Pancreas (tissue), 10 donors: ENCODE data around the gene CCDC187. TPM values are rescaled to one million over a fixed set of nuclear protein-coding genes. Genes with fewer than 3 reads are reported as not detected.

Source experiments
- ATAC-seq, 4 donors: fragments of 200-7000 bp; cut with Tn5 transposase; one replicate each; pipeline versions ENCODE4 v1.8.0 to v1.9.1; 2020; ENCODE audit warnings: mild to moderate bottlenecking in 4 of 4, moderate library complexity in 4 of 4
- DNase-seq, 6 donors: peaks; one replicate each; pipeline ENCODE4 v3.0.0-alpha.2; 2020
- FAIRE-seq: peaks from 2 replicates; lab custom pipeline; 2012; peaks lifted over from hg19 to GRCh38; lab: Jason Lieb, UNC
- H3K27ac ChIP-seq, 4 donors: fragments of 200-600 bp; sonication (generic); 1 replicate in 3 of 4; 2 replicates in 1 of 4; pipeline versions ENCODE4 v1.5.0 to v1.8.0; 2020
- H3K27me3 ChIP-seq, 4 donors: fragments of 200-600 bp; one replicate each; pipeline ENCODE4 v1.8.0; 2021
- H3K36me3 ChIP-seq, 3 donors: fragments of 200-600 bp; sonication (generic) in 1 of 3; one replicate each; pipeline versions ENCODE4 v1.5.0 to v1.8.0; 2020 to 2021
- H3K4me1 ChIP-seq, 3 donors: fragments of 200-600 bp; one replicate each; pipeline ENCODE4 v1.8.0; 2021
- H3K4me3 ChIP-seq, 4 donors: fragments of 200-600 bp; sonication (generic) in 2 of 4; one replicate each; pipeline versions ENCODE4 v1.5.0 to v1.8.0; 2020 to 2021
- H3K9me3 ChIP-seq, 4 donors: fragments of 200-600 bp; one replicate each; pipeline ENCODE4 v1.8.0; 2021
- WGBS, 2 donors: extraction: QIAGEN DNeasy Blood & Tissue Kit; methylation state at CpG; one replicate each; pipeline ENCODE4 v1.1.7; 2013; 5-methylcytosine and 5-hydroxymethylcytosine counted together
- intact Hi-C, 3 donors: fragments of 100-400 bp; cut with DNase I; formaldehyde crosslinking; loops; one replicate each; pipeline versions ENCODE4 v1.11.1 to v1.14.2; 2022
- polyA plus RNA-seq, 2 donors: library from polyadenylated mRNA; stranded (reverse); fragments of 200-250 nt; gene quantifications; one replicate each; pipeline ENCODE4 v1.2.3, GENCODE V29; 2013
- total RNA-seq, 6 donors: library from RNA; stranded (reverse); fragmentation: NEBNext Ultra II Directional in 4 of 6; extraction: Animal tissue kit (Norgen Biotek cat#: 25700) in 4 of 6; gene quantifications; one replicate each; pipeline versions ENCODE4 v1.2.1 to v1.2.4, GENCODE V29; 2021 to 2023
- TF ChIP-seq, protein P1 (sequence below), 4 donors: fragments of 200-600 bp; sonication (generic) in 3 of 4; IDR thresholded peaks; one replicate each; pipeline versions ENCODE4 v1.5.0 to v1.8.0; 2021; ENCODE audit warnings: antibody characterized with exemption in 4 of 4
- donor health status: healthy with polysubstance abuse.
- donor health status: DM: no; HTN: no; CAD: no; lungs with moderate emphysema.
- donor health status: DM: no; HTN: no; CAD: no.
- donor health status: control.
- donor health status: control.
- donor health status: Bipolar disorder and iron deficiency.
- donor health status: DM: yes; HTN: yes; CAD: no.
- donor health status: DM: no; HTN: no; CAD: no.
- donor health status: DM: no; HTN: no; CAD: no.
- donor health status: DM: yes; HTN: yes; CAD: no.

The CCDC187 gene
- total and polyA plus RNA-seq, 8 donors, result 0.14 to 2.6 (median 0.43) TPM

DNA sequence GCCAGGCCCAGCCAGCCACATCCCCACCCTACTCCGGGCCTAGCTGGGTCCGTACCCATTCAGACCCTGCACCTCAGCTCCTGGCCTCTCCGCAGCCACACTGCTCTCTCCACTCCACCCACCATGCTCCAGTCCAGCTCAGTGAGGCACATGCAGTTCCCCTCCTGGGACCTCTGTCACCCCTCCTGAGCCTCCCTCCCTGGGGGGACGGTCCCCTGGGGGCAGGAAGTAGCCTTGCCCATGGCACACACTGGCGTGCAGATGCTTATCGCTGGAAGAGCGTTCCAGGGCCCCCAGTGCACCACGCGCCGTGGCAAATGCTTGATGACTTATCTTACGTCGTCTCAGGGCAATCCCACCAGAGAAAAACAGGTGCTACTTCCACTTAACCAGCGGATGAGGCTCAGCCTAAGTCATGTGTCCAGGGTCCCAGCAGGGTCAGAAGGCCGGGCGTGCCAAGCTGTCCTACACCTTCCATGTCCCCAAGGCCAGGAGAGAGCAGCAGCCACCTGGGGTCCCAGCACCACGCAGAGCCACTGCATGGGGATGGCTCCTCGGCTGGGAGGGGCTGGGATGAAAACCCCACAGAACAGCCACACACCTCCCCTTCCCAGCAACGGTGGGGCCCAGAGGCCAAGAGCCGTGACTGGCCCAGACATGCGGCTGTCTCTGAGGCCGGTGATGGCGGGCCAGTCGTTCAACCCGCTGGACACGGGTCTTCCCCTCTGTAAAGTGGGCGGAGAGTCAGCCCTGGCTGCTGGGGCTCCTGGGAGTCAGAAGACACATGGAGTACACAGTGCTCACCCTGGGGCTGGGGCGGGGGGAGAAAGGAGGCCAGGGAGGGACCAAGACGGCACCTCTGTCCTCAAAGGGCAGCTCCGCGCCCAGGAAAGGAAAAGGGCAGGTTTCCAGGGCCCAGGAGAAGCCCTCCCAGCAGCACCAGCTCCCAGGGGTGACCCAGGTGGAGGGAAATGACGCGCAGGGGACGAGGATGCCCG is 2.6 kb upstream of the CCDC187 start:
- Histone ChIP-seq H3K9me3 (no peaks in the 10 kb centered on the region), H3K27ac (no peak overlapping the region), H3K27me3 (no peaks in the 10 kb centered on the region), H3K4me1 (no peaks in the 10 kb centered on the region), H3K36me3 (no peaks in the 10 kb centered on the region), H3K4me3 (no peak overlapping the region)
- intact Hi-C loops, result no loop called here
- 53 to 63% methylated on average over 34 of the region's 34 CpGs for WGBS, 2 donors
- ATAC-seq, result no peak
- DNase-seq, result peak in 2 of 6 donors; percentile 26 to 70
- FAIRE-seq, result no peak
- TF ChIP-seq, protein P1, sequence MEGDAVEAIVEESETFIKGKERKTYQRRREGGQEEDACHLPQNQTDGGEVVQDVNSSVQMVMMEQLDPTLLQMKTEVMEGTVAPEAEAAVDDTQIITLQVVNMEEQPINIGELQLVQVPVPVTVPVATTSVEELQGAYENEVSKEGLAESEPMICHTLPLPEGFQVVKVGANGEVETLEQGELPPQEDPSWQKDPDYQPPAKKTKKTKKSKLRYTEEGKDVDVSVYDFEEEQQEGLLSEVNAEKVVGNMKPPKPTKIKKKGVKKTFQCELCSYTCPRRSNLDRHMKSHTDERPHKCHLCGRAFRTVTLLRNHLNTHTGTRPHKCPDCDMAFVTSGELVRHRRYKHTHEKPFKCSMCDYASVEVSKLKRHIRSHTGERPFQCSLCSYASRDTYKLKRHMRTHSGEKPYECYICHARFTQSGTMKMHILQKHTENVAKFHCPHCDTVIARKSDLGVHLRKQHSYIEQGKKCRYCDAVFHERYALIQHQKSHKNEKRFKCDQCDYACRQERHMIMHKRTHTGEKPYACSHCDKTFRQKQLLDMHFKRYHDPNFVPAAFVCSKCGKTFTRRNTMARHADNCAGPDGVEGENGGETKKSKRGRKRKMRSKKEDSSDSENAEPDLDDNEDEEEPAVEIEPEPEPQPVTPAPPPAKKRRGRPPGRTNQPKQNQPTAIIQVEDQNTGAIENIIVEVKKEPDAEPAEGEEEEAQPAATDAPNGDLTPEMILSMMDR (IDR thresholded peaks at IDR 0.05), result no peak

DNA sequence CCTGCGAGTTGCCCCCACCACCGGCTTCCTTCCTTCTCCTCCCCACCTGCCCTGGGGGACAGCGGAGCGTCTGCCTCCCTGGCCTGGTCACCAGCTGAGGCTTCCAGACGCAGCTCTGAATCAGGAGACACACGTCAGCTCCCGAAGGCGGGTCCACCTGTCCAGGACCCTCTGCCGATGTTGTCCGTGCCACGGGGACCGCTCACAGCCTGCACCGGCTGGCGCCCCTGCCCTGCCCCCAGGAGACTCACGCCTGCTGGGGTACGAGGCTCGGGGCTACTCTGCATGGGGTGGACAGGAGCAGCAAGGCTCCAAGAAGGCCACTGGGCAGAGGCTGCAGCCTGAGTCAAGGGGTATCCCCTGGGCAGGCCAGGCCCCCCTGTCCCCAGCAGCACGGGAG is 1.9 kb upstream of the CCDC187 start:
- ATAC-seq, result no peak
- peak in 2 of 6 donors; percentile 39 to 67 for DNase-seq
- WGBS, 2 donors, result 52 to 74% methylated on average over 16 to 18 of the region's 18 CpGs

DNA sequence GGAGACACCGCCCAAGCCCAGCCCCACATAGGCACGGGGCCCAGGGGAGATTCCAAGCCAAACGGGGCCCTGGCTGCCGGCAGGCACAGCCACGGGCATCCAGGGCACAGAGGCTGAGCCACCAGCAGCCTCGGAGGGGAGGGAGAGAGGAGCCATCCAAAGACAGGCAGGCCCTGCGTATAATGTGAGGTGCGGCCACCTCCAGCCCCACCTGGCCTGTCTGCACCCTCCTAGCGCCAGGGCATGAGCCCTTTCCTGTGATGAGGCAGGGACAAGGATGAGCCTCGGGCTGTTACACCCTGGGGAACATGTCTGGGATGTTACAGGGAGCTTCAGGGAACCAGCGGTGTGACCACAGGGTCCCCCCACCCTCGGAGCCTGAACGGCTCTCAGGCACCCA is 1.1 kb upstream of the CCDC187 start:
- ATAC-seq, result no peak
- TF ChIP-seq, protein P1 (IDR thresholded peaks at IDR 0.05), result no peak

More for the DNA sequence above, 1.9 kb upstream of the CCDC187 start:
- FAIRE-seq, result no peak
- H3K27me3 ChIP-seq, result no peaks in the 10 kb centered on the region
- no peak overlapping the region for H3K4me3 ChIP-seq
- TF ChIP-seq, protein P1 (IDR thresholded peaks at IDR 0.05), result no peak
- no peaks in the 10 kb centered on the region for H3K36me3 ChIP-seq
- H3K27ac ChIP-seq, result no peak overlapping the region
- H3K9me3 ChIP-seq, result no peaks in the 10 kb centered on the region
- intact Hi-C loops, result no loop called here
- H3K4me1 ChIP-seq, result no peaks in the 10 kb centered on the region

DNA sequence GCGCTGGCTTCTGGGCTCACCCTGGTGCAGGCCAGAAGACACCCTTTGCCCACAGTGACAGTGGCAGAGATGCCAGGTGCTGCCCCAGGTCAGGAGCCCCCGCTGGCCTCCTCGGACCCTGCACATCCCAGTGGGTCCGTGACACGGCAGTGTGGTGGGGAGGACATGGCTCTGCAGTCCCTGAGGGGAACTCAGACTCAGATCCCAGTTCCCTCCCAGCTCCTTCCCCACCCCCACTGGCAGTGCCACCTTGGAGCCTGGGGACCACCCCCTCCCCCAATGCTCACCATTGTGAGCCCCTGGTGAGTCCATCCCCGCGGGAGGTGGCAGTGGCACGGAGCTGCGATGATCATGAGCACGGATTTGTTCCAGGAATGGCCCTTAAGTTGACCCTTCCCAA is 562 bp upstream of the CCDC187 start:
- ATAC-seq (no peak), FAIRE-seq (no peak), DNase-seq (peak in 2 of 6 donors; percentile 27 to 51)
- Histone ChIP-seq H3K27ac (no peak overlapping the region), H3K27me3 (no peaks in the 10 kb centered on the region), H3K4me1 (no peaks in the 10 kb centered on the region), H3K4me3 (no peak overlapping the region), H3K36me3 (no peaks in the 10 kb centered on the region), H3K9me3 (no peaks in the 10 kb centered on the region)
- WGBS, 2 donors, result 68 to 84% methylated on average over 9 to 10 of the region's 10 CpGs
- intact Hi-C loops, result no loop called here
- TF ChIP-seq, protein P1 (IDR thresholded peaks at IDR 0.05), result no peak

More for the DNA sequence above, 1.1 kb upstream of the CCDC187 start:
- H3K9me3 ChIP-seq, result no peaks in the 10 kb centered on the region
- H3K4me1 ChIP-seq, result no peaks in the 10 kb centered on the region
- no peak overlapping the region for H3K27ac ChIP-seq
- intact Hi-C loops, result no loop called here
- H3K27me3 ChIP-seq, result no peaks in the 10 kb centered on the region
- H3K36me3 ChIP-seq, result no peaks in the 10 kb centered on the region
- H3K4me3 ChIP-seq, result no peak overlapping the region
- 60 to 75% methylated on average over 13 of the region's 13 CpGs for WGBS, 2 donors
- no peak for FAIRE-seq
- peak in 2 of 6 donors; percentile 9 to 69 for DNase-seq
